GM12873 (cell line): ENCODE results near the gene WDR44.

ENCODE experiments used
- CTCF ChIP-seq: IDR thresholded peaks from 2 replicates; pipeline ENCODE4 v1.5.1; 2012; ENCODE audit warnings: low read depth, mild to moderate bottlenecking, moderate library complexity, low read length, control low read depth; ENCODE audit not compliant: insufficient read depth; ENCODE audit errors: missing control alignments

WDR44 gene

GRCh38 chrX:118367338-118367737, 21.4 kb downstream of the WDR44 start:
- no peak for TF ChIP-seq CTCF

- no peak for TF ChIP-seq CTCF
Measured at GRCh38 chrX:118368398-118368797, 22.5 kb downstream of the WDR44 start.

GRCh38 chrX:118370921-118371624, 25.2 kb downstream of the WDR44 start:
- no peak for TF ChIP-seq CTCF

GRCh38 chrX:118373538-118373937, 27.6 kb downstream of the WDR44 start:
- TF ChIP-seq CTCF: no peak

- no peak for TF ChIP-seq CTCF
Measured at GRCh38 chrX:118383120-118383519, 37.2 kb downstream of the WDR44 start.

GRCh38 chrX:118392716-118393115, 46.8 kb downstream of the WDR44 start:
- no peak for TF ChIP-seq CTCF

- TF ChIP-seq CTCF: no peak
Measured at GRCh38 chrX:118396113-118396512, 50.2 kb downstream of the WDR44 start.
